Right ventricle myocardium inferior (tissue), 1 donor: ENCODE data around the gene TRANK1. TPM values are rescaled to one million over a fixed set of nuclear protein-coding genes. Genes with fewer than 3 reads are reported as not detected.
A peak's percentile ranks its signal among the peaks of the same experiment; 100 is the strongest.
"Not testable (repeated sequence)": the region's sequence is repeated elsewhere in the genome, so short reads cannot be mapped to it uniquely, and the experiment has no call there.

ENCODE experiments used
- ATAC-seq: fragments of 200-7000 bp; cut with Tn5 transposase; one replicate; pipeline ENCODE4 v1.9.1; 2020; ENCODE audit warnings: mild to moderate bottlenecking, moderate library complexity
- DNase-seq: peaks from one replicate; pipeline ENCODE4 v3.0.0; 2021; ENCODE audit errors: missing footprints
- intact Hi-C: fragments of 100-400 bp; cut with DNase I; formaldehyde crosslinking; loops from one replicate; pipeline ENCODE4 v1.11.0; 2022
- total RNA-seq: library from RNA; stranded (reverse); fragmentation: NEBNext Ultra II Directional; extraction: Animal tissue kit (Norgen Biotek cat#: 25700); gene quantifications from one replicate; pipeline ENCODE4 v1.2.1, GENCODE V29; 2021
- donor health status: DM: no; HTN: yes; CAD: no; lungs with severe emphysema.

TRANK1 gene
- total RNA-seq, 1 donor from 2014 or later = 5.7 TPM

DNA sequence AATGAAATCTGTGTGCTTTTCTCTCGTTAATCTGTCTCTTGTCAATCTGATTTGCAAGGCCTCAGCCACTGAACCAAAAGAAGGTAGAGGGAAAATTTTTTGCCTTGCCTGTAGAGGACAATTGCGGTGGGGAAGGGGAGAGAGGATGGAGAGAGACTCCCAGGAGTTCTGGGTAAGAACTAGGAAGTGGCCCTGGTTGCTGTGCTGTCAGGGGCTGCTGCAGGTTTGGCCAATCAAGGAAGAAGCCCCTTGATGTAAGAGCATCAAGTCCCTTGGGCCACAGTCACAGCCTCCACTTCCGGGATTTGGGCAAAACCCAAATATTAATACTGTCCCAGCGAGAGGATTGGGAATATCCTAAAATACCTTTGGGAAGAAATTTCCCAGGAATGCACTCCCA is 43.3 kb downstream of the TRANK1 start:
- intact Hi-C loops = no loop called here
- ATAC-seq = no peak
- no peak for DNase-seq

GRCh38 chr3:36900474-36901443 is 44.1 kb downstream of the TRANK1 start:
- intact Hi-C loops = no loop called here
- DNase-seq (no peak), ATAC-seq (no peak)

DNA sequence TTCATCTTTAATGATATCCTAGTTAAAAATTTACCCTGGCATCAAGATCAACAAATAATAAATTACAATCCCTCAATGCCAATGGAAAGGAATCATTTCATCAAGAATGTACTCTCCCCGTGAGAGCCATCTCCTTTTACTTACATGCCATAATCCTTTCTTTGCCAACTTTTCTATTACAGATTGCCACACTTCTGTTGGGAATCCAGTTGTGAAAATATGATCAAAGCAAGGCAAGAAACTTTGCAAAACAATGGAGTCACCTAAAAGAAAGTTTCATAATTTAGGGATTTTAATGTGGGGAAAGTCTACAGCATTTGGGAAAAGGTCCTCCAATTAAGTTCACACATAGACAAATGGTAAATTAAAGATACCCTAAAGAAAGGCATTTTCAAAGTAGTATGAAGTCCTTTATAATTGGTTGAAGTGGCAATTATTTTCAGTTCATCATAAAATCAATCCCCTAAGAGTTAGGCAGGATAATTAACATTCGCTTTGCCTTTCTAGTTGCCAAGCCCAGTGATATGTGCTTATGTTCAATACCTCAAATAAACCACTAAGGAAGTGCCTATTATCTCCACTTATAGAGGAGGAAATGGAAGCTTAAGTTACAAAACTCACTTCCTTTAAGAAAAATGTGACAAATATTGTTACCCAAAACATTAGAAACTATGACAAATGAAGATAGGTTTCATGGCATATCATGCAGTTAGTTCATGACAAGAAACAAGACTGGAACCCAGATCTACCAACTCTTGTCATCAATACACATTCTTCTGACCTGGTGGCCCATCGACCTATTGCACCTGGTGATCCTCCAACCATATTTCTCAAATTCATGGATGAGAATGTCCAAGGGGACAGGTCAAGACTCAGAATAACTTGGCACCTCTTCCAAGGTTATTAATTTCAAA is 49.1 kb downstream of the TRANK1 start:
- ATAC-seq (no peak), DNase-seq (no peak)
- intact Hi-C loops = no loop called here

DNA sequence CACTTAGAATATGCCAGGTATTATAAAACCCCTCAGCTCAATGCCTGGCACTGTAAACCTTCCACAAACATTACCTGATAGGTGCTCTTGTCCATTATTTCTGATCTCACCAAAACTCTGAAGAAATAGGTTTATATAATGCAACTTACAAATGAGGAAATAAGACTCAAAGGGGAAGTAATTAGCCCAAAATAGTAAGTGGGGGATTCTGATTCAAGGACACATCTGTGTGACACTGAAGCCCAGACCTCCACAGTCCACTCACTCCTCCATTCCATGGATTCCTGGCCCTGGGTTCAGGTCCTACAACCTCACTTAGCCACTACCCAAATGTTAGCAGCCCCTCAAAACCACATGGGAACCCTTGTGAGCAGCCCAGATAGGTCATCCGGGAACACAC is 49.9 kb downstream of the TRANK1 start:
- ATAC-seq (no peak), DNase-seq (no peak)
- intact Hi-C loops = no loop called here

DNA sequence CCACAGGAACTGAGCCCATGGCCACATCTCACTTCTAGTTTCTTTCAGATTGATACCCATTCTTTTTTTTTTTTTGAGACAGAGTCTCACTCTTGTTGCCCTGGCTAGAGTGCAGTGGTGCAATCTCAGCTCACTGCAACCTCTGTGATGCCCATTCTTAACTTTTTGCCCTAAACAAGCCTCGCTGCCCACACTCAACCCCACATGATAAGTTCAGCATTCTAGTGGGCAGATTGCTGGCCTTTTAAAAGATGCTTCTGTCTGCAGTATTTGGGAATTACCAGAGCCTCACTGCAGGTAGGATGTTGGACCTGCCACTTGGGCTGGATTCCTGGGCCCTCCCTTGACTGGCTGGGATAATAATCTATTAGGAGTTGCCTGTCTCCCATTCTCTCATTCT is 51.0 kb downstream of the TRANK1 start:
- ATAC-seq (no peak), DNase-seq (no peak)
- intact Hi-C loops = no loop called here

DNA sequence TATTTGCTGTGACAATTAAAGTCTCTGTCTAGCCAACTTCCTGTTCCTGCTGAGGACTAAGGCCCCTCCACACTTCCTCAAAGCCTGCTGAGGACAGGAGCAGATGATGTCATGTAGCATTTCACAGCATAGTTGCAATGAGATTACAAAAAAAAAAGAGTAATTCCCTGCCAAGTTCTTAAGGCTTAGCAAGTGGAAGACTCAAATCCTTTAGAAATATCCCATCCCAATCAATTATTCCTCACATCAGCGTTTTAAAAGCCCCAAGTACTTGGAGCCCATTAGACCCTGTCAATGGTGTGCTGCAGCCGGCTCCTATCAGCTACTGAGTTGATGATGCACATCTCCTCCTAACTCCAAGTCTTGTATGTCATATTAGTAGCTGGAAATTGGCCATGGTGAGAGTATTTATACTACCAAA is 51.7 kb downstream of the TRANK1 start:
- DNase-seq = no peak
- peak; percentile 78 for ATAC-seq

GRCh38 chr3:36892457-36893136 is 52.3 kb downstream of the TRANK1 start:
- DNase-seq (no peak), ATAC-seq (no peak)
- intact Hi-C loops = no loop called here

More for the DNA sequence above, 51.7 kb downstream of the TRANK1 start:
- intact Hi-C loops = no loop called here

- ATAC-seq (peak; percentile 75), DNase-seq (no peak)
- intact Hi-C loops = no loop called here
These were observed 53.1 kb downstream of the TRANK1 start for GRCh38 chr3:36891701-36892160.

DNA sequence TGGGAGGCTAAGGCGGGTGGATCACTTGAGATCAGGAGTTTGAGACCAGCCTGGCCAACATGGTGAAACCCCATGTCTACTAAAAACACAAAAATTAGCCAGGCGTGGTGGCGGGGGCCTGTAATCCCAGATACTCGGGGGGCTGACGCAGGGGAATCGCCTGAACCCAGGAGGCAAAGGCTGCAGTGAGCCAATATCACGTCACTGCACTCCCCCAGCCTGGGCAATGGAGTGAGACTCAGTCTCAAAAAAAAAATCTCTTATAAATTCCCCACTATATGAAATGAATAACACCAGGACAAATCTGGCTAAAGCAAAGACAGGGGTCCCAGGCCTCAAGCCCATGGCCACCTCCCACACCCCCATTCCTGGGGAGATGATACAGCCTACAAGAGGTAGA is 53.8 kb downstream of the TRANK1 start:
- intact Hi-C loops, ATAC-seq, DNase-seq: not testable (repeated sequence)

DNA sequence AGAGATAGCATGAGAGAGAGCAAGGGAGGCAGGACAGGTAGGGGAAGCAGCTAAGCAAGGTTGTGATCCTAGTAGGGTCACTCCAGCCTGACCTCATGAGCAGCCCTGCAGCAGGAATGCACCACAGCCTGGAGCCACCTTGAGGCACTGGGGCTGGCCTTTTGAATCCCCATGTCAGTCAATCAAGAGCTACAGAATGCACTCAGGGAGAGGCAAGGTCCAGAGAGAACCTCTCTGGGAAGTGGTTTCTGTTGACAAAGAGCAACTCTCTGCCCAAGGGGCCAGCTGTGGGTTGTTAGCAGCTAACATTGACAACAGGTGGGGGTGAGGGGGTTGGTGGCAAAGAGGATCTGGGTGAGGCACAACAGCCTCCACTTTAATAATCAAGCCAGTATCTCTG is 54.6 kb downstream of the TRANK1 start:
- DNase-seq (no peak), ATAC-seq (no peak)
- intact Hi-C loops = no loop called here

DNA sequence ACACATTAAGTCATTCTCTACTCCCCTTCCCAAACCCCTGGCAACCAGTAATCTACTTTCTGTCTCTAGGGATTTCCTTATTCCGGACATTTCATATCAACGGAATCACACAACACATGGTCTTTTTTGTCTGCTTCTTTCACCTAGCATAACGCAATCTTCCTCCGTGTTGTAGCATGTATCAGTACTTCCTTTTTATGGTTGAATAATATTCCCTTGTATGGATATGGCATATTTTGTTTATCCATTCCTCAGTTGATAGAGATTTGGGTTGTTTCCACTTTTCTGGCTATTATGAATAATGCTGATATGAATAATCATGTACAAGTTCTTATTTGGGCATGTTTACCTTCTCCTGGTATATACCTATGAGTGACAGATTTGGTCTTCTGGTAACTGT is 63.1 kb downstream of the TRANK1 start:
- DNase-seq (no peak), ATAC-seq (no peak)

GRCh38 chr3:36879842-36880241 is 65.0 kb downstream of the TRANK1 start:
- intact Hi-C loops, DNase-seq, ATAC-seq: not testable (repeated sequence)

More for the DNA sequence above, 63.1 kb downstream of the TRANK1 start:
- intact Hi-C loops = no loop called here

DNA sequence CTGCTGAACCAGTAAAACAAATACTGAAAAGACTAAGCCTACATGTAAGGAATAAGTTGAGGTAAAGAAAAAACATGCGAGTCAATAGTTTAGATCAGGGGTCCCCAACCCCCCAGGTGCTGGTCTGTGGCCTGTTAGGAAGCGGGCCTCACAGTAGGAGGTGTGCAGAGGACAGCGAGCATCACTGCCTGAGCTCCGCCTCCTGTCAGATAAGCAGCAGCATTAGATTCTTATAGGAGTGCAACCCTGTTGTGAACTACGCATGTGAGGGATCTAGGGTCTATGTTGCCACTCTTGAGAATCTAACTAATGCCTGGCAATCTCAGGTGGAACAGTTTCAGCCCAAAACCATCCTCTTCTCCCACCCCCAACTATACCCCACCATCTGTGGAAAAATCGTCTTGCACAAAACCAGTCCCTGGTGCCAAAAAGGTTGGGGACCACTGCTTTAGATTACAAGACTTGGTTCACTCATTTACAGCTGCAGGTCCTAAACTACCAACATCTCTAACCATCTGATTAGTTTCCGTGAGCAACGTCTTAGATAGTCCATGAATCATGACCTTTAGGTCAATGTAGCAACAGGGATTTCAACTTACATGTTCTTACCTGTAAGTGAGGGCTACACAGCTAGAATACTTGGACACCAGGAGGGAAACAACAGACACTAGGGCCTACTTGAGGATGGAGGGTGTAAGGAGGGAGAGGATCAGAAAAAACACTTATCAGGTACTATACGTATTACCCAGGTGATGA is 66.7 kb downstream of the TRANK1 start:
- ATAC-seq (no peak), DNase-seq (no peak)
- intact Hi-C loops = no loop called here

GRCh38 chr3:36876181-36876936 is 68.5 kb downstream of the TRANK1 start:
- intact Hi-C loops = no loop called here
- ATAC-seq (peak; percentile 20), DNase-seq (no peak)

DNA sequence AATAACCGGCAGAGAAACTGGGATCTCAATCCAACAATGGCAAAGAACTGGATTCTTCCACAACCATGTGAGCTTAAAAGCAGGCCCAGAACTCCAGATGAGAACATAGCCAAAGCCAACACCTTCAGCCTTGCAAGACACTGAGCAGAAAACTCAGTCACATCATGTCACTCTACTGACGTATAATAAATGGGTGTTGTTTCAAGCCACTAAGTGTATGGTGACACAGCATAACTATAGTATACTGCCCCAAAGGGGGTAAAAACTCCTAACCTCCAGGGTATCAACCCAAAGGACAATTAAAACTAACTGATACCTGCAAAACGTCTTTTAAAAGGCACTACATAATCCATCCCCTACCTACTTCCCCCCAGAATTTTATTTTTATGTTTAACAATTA is 69.5 kb downstream of the TRANK1 start:
- DNase-seq = no peak
- intact Hi-C loops = no loop called here
- ATAC-seq = no peak

- DNase-seq (no peak), ATAC-seq (no peak)
- intact Hi-C loops = no loop called here
These were observed 70.4 kb downstream of the TRANK1 start for GRCh38 chr3:36874424-36874823.

GRCh38 chr3:36871379-36872126 is 73.3 kb downstream of the TRANK1 start:
- intact Hi-C loops = no loop called here
- no peak for DNase-seq
- no peak for ATAC-seq
